Activated CD4-positive, alpha-beta T cell treated with anti-CD3 and anti-CD28 coated beads, Interleukin-2, amount 50 U/mL, for 16 hours (primary cell): Measurements from ENCODE around the gene PPP1R3A.

Source experiments
- DNase-seq: peaks from one replicate; pipeline ENCODE4 v3.0.0-alpha.2; 2020

PPP1R3A gene

GRCh38 chr7:113875224-113875623 lies 43.6 kb downstream of the PPP1R3A start:
- DNase-seq = no peak

- no peak for DNase-seq
Observed at GRCh38 chr7:113873554-113874151, 45.2 kb downstream of the PPP1R3A start.

DNA sequence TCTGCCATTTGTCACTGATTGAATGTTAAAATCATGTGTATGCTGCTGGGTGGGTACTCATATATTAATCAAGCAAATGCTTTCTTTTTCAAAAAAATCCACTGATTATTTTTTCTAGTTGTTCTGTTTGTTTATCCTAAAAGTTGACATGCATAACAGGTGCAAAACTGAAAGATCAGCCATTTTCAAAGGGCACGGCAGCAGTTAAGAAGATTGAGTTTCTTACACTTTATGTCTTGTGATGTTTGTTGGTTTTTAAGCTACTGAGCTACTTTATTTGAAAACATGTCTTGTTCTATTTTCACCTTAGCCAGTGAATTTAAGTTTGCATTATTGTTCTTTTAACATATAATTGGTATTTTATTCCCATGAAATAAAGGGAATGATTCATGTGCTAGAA lies 45.8 kb downstream of the PPP1R3A start:
- DNase-seq = no peak

DNA sequence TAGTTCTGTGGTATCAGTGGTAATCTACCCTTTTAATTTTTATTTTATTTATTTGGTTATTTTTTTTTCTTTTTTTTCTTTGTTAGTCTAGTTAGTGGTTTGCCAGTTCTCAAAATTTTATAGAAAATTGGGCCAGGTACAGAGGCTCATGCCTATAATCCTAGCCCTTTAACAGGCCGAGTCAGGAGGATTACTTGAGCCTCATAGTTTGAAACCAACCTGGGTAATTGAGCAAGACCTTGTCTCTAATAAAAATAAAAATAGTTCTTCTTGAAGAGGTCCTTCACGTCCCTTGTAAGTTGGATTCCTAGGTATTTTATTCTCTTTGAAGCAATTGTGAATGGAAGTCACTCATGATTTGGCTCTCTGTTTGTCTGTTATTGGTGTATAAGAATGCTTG lies 51.5 kb downstream of the PPP1R3A start:
- no peak for DNase-seq

- no peak for DNase-seq
Observed at GRCh38 chr7:113856010-113856409, 62.8 kb downstream of the PPP1R3A start.

DNA sequence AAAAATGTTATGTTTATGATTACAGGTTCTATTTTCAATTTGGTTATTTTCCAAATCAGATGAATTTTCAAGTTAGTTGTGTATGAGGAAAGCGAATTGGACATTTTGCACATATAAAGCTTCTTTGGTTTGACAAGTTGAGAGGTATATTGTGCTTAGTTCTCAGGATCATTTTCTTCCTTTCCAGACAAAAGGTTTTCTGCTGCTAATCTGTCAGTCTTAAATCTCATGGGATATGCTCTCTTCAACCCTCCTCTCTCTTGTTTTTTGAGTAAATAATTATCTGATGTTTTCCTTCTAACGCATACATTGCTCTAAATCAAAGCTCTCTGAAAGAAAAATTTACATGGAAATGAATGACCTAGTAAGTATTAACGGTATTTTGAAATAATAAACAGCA lies 77.9 kb downstream of the PPP1R3A start:
- DNase-seq = no peak

- no peak for DNase-seq
Observed at GRCh38 chr7:113835367-113835766, 83.4 kb downstream of the PPP1R3A start.

GRCh38 chr7:113832196-113832745 lies 86.5 kb downstream of the PPP1R3A start:
- DNase-seq = no peak

- no peak for DNase-seq
Observed at GRCh38 chr7:113831556-113831955, 87.3 kb downstream of the PPP1R3A start.

GRCh38 chr7:113828581-113828980 lies 90.2 kb downstream of the PPP1R3A start:
- no peak for DNase-seq
